Measurements from ENCODE around the gene PPP2R3A.

- TF ChIP-seq POLR2A (IDR thresholded peaks at IDR 0.05; ENCODE audit: low read depth, low read length) (no peak), CTCF (conservative IDR thresholded peaks at IDR 0.05; ENCODE audit: low read depth, low read length) (no peak), RAD21 (IDR thresholded peaks at IDR 0.05; ENCODE audit: low read length) (no peak)
Observed at GRCh38 chr3:136162322-136162721, 196.8 kb downstream of the PPP2R3A start.
